ENCODE data around the gene BAG3. TPM values are rescaled to one million over a fixed set of nuclear protein-coding genes. Genes with fewer than 3 reads are reported as not detected.

The BAG3 gene
- total RNA-seq, 1 donor from 2014 or later: 4.1 TPM

DNA sequence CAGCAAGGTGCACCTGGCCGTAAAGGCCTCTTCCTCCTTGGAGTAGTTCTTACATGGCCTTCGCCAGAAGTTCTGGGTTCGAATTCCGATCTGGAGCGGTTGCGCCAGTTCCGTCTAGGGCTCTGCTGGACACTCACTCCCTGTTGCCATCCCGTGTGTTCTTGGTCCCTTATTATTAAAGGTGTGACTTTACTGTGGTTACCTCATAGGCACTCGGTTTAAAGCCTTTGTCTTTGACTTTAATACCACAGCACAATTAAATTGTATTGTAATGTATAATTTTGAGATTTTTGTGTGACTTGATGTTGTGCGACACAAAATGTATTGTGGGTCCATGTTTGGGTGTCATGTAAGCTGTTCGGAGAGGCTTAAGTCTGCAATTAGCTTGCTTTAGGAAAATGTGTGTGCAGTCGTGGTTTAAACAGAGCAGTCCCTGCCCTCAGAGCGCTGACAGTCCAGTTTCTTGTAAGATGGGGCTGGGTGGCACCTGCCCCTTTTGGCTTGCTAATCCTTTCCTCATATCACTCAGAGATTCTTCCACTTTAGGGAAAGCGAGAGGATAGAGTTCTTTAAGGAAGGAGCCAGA, 75.6 kb downstream of the BAG3 start:
- no peak for DNase-seq (ENCODE audit: low spot score)

Other genes starting within 250 kb of the BAG3 start
- 46.9 TPM for gene RGS10, start 108.7 kb upstream of the BAG3 start, total RNA-seq (ENCODE audit: insufficient read depth, low replicate concordance)
- 57.3 TPM for gene TIAL1, start 54.4 kb upstream of the BAG3 start, total RNA-seq (ENCODE audit: insufficient read depth, low replicate concordance)
- gene INPP5F, start 74.7 kb downstream of the BAG3 start, total RNA-seq (ENCODE audit: insufficient read depth, low replicate concordance): 40.9 TPM
- gene MCMBP, start 221.5 kb downstream of the BAG3 start, total RNA-seq (ENCODE audit: insufficient read depth, low replicate concordance): 59.0 TPM
- gene SEC23IP, start 241.3 kb downstream of the BAG3 start, total RNA-seq (ENCODE audit: insufficient read depth, low replicate concordance): 17.8 TPM

All from umbilical cord (tissue), 2 donors.